ENCODE data around the gene CDKAL1.
"Not testable (repeated sequence)": the region's sequence is repeated elsewhere in the genome, so short reads cannot be mapped to it uniquely, and the experiment has no call there.

The CDKAL1 gene

GRCh38 chr6:21024616-21025015, 490.4 kb downstream of the CDKAL1 start:
- no peak for DNase-seq (ENCODE audit: low read depth in 2 of 2)

GRCh38 chr6:21026576-21027273, 492.5 kb downstream of the CDKAL1 start:
- no peak for DNase-seq (ENCODE audit: low read depth in 2 of 2)

GRCh38 chr6:21027507-21027906, 493.2 kb downstream of the CDKAL1 start:
- DNase-seq (ENCODE audit: low read depth in 2 of 2): no peak

- no peak for DNase-seq (ENCODE audit: low read depth in 2 of 2)
Observed at GRCh38 chr6:21031182-21031581, 496.9 kb downstream of the CDKAL1 start.

- DNase-seq (ENCODE audit: low read depth in 2 of 2): no peak
Observed at GRCh38 chr6:21033084-21033483, 498.8 kb downstream of the CDKAL1 start.

GRCh38 chr6:21033575-21034026, 499.3 kb downstream of the CDKAL1 start:
- no peak for DNase-seq (ENCODE audit: low read depth in 2 of 2)

GRCh38 chr6:21034345-21034744, 500.1 kb downstream of the CDKAL1 start:
- DNase-seq (ENCODE audit: low read depth in 2 of 2): no peak

GRCh38 chr6:21037453-21037852, 503.2 kb downstream of the CDKAL1 start:
- no peak for DNase-seq (ENCODE audit: low read depth in 2 of 2)

- no peak for DNase-seq (ENCODE audit: low read depth in 2 of 2)
Observed at GRCh38 chr6:21039926-21040325, 505.7 kb downstream of the CDKAL1 start.

- DNase-seq (ENCODE audit: low read depth in 2 of 2): no peak
Observed at GRCh38 chr6:21045135-21045700, 511.0 kb downstream of the CDKAL1 start.

GRCh38 chr6:21046276-21046675, 512.0 kb downstream of the CDKAL1 start:
- no peak for DNase-seq (ENCODE audit: low read depth in 2 of 2)

- DNase-seq (ENCODE audit: low read depth in 2 of 2): no peak
Observed at GRCh38 chr6:21048047-21048446, 513.8 kb downstream of the CDKAL1 start.

GRCh38 chr6:21049148-21049547, 514.9 kb downstream of the CDKAL1 start:
- DNase-seq (ENCODE audit: low read depth in 2 of 2): no peak

- no peak for DNase-seq (ENCODE audit: low read depth in 2 of 2)
Observed at GRCh38 chr6:21049572-21049971, 515.3 kb downstream of the CDKAL1 start.

- no peak for DNase-seq (ENCODE audit: low read depth in 2 of 2)
Observed at GRCh38 chr6:21050935-21051334, 516.7 kb downstream of the CDKAL1 start.

- DNase-seq (ENCODE audit: low read depth in 2 of 2): no peak
Observed at GRCh38 chr6:21051777-21052176, 517.5 kb downstream of the CDKAL1 start.

- no peak for DNase-seq (ENCODE audit: low read depth in 2 of 2)
Observed at GRCh38 chr6:21053612-21054011, 519.4 kb downstream of the CDKAL1 start.

- not testable (repeated sequence) for DNase-seq (ENCODE audit: low read depth in 2 of 2)
Observed at GRCh38 chr6:21055480-21055879, 521.2 kb downstream of the CDKAL1 start.

GRCh38 chr6:21061892-21062291, 527.6 kb downstream of the CDKAL1 start:
- no peak for DNase-seq (ENCODE audit: low read depth in 2 of 2)

- DNase-seq (ENCODE audit: low read depth in 2 of 2): no peak
Observed at GRCh38 chr6:21064756-21065340, 530.6 kb downstream of the CDKAL1 start.

GRCh38 chr6:21067521-21067920, 533.3 kb downstream of the CDKAL1 start:
- no peak for DNase-seq (ENCODE audit: low read depth in 2 of 2)

GRCh38 chr6:21070620-21071019, 536.4 kb downstream of the CDKAL1 start:
- no peak for DNase-seq (ENCODE audit: low read depth in 2 of 2)

GRCh38 chr6:21071780-21072468, 537.7 kb downstream of the CDKAL1 start:
- DNase-seq (ENCODE audit: low read depth in 2 of 2): no peak

All from stimulated activated CD4-positive, alpha-beta T cell treated with anti-CD3 and anti-CD28 coated beads, Interleukin-4, amount 100 ng/mL, for 48 hours (primary cell).